LNCAP (cell line): ENCODE measurements around the gene NEK7.

Experiments
- TF ChIP-seq, protein P1 (sequence below): fragments of 450-650 bp; IDR thresholded peaks from 2 replicates; pipeline ENCODE4 v1.5.1; 2017; ENCODE audit warnings: mild to moderate bottlenecking

NEK7 gene

DNA sequence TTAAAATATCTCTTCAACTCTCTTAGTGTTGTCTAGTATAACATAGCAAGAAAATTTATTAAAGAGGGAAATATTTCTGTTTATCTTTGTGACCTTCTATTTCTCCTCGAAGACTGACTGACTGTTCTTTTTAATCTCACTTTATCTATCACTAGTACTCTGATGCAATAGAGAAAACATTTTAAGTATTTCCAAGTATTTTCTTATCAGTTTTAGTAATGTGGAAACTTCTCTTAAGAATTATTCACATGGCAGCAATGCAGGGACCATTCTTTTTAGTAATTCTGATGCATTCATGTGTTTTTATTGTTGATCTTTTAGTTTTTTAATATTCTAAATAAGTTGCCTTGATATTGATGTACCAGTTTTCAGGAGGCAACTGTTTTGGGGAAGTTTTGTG, 115.7 kb downstream of the NEK7 start:
- TF ChIP-seq, protein P1, sequence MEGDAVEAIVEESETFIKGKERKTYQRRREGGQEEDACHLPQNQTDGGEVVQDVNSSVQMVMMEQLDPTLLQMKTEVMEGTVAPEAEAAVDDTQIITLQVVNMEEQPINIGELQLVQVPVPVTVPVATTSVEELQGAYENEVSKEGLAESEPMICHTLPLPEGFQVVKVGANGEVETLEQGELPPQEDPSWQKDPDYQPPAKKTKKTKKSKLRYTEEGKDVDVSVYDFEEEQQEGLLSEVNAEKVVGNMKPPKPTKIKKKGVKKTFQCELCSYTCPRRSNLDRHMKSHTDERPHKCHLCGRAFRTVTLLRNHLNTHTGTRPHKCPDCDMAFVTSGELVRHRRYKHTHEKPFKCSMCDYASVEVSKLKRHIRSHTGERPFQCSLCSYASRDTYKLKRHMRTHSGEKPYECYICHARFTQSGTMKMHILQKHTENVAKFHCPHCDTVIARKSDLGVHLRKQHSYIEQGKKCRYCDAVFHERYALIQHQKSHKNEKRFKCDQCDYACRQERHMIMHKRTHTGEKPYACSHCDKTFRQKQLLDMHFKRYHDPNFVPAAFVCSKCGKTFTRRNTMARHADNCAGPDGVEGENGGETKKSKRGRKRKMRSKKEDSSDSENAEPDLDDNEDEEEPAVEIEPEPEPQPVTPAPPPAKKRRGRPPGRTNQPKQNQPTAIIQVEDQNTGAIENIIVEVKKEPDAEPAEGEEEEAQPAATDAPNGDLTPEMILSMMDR, result no peak

DNA sequence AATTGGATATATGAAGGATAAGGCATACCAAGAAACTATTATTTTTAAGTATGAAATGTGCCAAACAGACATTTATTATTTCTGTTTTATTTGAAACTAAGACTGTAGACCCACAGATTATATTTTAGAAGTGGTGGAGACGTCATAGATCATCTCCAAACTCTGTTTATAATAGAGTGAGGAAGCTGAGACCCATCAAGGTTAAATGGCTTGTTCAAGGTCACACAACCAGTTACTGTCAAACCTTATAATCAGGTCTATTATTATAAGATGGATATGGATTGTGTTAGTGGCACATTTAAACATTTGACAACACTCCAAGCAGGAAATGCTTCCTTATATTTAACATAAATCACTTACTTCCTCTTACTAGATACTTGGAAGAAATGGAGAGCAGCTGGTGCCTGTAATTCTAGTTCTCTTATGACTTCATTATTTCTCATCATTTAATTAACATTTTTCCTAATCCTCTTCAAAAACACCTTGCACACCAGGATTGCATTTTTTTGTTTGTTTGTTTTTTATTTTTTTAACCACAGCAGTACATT, 117.0 kb downstream of the NEK7 start:
- TF ChIP-seq, protein P1, result no peak

DNA sequence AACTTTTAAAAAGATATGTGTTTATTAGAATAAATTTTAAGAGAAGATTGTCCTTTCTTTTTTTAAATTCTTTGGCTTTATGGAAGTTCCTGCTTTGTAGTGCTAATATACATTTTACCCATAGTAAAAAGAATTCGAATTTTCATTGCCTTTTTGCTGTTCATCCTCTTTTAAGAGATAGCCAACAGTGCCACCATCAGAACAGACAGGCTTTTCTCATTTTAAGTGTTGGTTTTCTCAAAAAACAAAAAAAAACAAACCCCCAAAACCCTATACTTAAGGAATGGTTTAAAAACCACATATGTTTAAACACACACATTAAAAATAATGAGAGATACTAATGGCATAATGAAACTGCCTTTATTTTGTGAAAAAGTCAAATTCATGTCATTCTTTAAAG, 118.8 kb downstream of the NEK7 start:
- TF ChIP-seq, protein P1, result peak; percentile 20; the same call in 1 of the 2 replicates

DNA sequence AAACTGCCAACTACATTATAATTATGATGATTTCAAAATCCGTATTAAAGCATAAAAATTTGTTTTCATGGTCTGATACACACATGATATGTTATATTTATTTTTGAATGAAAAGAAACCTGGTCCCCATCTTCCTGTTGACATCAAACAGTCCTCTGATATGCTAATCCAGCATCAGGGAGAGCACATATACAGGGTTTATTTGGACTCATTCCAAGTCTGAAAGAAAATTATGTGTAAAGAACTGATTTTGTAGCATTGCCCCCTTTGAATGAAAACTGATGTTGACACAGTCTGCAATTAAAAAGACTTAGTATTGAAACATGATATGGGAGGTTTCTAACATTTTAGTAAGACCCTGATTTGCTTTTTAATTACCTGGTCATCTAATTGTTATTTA, 119.4 kb downstream of the NEK7 start:
- TF ChIP-seq, protein P1, result no peak

DNA sequence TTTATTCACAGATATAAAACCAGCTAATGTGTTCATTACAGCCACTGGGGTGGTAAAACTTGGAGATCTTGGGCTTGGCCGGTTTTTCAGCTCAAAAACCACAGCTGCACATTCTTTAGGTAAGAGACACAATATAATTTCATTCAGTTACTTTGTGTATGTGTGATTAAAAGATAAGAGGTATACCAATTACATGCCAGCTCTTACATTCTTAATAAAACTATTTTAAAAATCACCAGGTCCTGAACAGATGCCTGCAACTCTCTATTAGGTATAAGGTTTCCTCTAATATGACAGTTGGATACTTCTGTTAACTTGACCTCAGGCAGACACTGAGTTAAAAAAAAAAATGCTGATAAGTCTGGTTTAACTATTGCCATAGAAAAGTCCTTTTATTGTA, 122.1 kb downstream of the NEK7 start:
- TF ChIP-seq, protein P1, result no peak

DNA sequence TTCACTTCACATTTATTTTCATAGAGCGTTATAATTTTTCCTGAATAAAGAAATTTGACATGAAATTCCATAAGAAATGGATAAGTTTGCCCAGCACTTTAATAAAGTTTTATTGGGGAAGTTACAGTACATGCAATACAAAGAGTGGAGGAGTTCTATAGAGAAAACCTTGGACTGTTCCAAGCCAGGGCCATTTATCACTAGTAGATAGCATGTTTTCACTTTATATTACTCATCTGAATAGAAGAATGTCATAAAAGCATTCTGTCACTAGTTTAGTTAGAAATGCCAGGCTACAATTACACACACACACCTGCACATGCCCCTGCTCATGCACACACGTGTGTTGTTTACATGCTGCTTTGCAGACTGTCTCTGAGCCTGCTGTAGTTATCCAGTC, 123.3 kb downstream of the NEK7 start:
- TF ChIP-seq, protein P1, result no peak

DNA sequence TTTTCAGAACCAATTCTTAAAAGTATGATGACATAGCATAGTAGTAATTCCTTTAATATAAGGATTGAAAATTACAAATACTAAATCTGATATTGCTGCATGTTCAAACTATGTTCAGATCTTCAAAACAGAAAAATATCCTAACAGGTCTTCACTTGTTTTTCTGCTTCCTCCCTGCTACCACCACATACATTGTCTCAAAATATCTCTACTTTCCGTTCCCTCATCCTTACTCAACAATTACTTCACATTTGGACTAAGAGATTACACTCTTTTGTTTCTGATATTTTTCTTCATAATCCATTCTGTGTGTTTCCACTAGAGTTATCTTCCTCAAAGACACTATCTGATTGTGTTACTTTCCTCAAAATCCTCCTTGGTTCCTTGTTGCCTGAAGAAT, 125.1 kb downstream of the NEK7 start:
- TF ChIP-seq, protein P1, result no peak

DNA sequence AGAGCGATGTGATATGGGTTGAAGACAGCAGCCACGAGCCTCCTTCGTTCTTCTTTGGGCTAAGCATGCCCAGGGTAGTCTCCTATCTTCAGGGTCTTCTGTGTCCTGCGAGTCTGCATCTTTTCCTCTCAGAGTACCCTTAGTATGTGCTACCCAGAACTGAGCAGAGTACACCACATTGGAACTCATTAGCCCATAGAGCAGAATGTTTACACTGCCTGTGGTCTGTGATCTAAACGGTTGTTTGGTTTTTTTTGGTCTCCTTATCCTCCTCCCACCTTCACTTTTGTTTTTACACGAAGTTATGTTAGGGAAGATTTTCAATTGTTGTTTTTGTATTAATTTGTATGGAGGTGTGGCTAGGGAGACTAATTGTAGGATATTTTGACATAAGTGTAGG, 126.4 kb downstream of the NEK7 start:
- TF ChIP-seq, protein P1, result no peak
